ENCODE results near the gene CCL5. TPM values are rescaled to one million over a fixed set of nuclear protein-coding genes. Genes with fewer than 3 reads are reported as not detected.

The CCL5 gene
- total RNA-seq, 1 donor from 2014 or later = 1.6 TPM

- intact Hi-C loops (cut with DNase I) = no loop called here
- DNase-seq (no peak), ATAC-seq (ENCODE audit: poor library complexity) (no peak)
These were observed 37.9 kb downstream of the CCL5 start for GRCh38 chr17:35842239-35842638.

- intact Hi-C loops (cut with DNase I) = no loop called here
These were observed 38.7 kb downstream of the CCL5 start for GRCh38 chr17:35841505-35841904.

GRCh38 chr17:35841101-35841500 is 39.1 kb downstream of the CCL5 start:
- intact Hi-C loops (cut with DNase I) = no loop called here
- no peak for DNase-seq
- no peak for ATAC-seq (ENCODE audit: poor library complexity)

More at GRCh38 chr17:35841505-35841904, 38.7 kb downstream of the CCL5 start:
- ATAC-seq (ENCODE audit: poor library complexity) (no peak), DNase-seq (no peak)

- intact Hi-C loops (cut with DNase I) = no loop called here
- ATAC-seq (ENCODE audit: poor library complexity) = no peak
These were observed 55.0 kb downstream of the CCL5 start for GRCh38 chr17:35825206-35825605.

More at GRCh38 chr17:35825206-35825605, 55.0 kb downstream of the CCL5 start:
- DNase-seq = no peak

Other genes with a start within 250 kb of the CCL5 start
- gene RASL10B, start 148.7 kb downstream of the CCL5 start, total RNA-seq = 22.3 TPM
- gene GAS2L2, start 127.1 kb downstream of the CCL5 start, total RNA-seq = 0.11 TPM
- not detected for gene C17orf50, start 119.5 kb downstream of the CCL5 start, total RNA-seq
- gene MMP28, start 84.7 kb downstream of the CCL5 start, total RNA-seq = 1.2 TPM
- 94.8 TPM for gene TAF15, start 70.9 kb downstream of the CCL5 start, total RNA-seq
- gene HEATR9, start 11.5 kb downstream of the CCL5 start, total RNA-seq = not detected
- not detected for gene RDM1, start 50.4 kb upstream of the CCL5 start, total RNA-seq
- gene LYZL6, start 63.4 kb upstream of the CCL5 start, total RNA-seq = not detected
- gene CCL16, start 101.1 kb upstream of the CCL5 start, total RNA-seq = not detected
- gene CCL14, start 106.4 kb upstream of the CCL5 start, total RNA-seq = 7.2 TPM
- not detected for gene CCL15, start 121.2 kb upstream of the CCL5 start, total RNA-seq
- not detected for gene CCL23, start 137.6 kb upstream of the CCL5 start, total RNA-seq
- gene CCL18, start 183.9 kb upstream of the CCL5 start, total RNA-seq = 2.7 TPM
- gene CCL3, start 209.8 kb upstream of the CCL5 start, total RNA-seq = 0.27 TPM
- gene CCL4, start 223.5 kb upstream of the CCL5 start, total RNA-seq = 0.62 TPM